Daoy (cell line): ENCODE data around the gene BCL11B. TPM values are rescaled to one million over a fixed set of nuclear protein-coding genes. Genes with fewer than 3 reads are reported as not detected.

Source experiments
- DNase-seq: peaks from one replicate; pipeline ENCODE4 v3.0.0-alpha.2; 2015; ENCODE audit warnings: low read depth
- total RNA-seq: library from RNA; depleted of rRNA; stranded (reverse); fragments of >200 nt; shearing (Covaris generic); gene quantifications from 2 replicates; pipeline ENCODE4 v1.2.3, GENCODE V29; 2014

The BCL11B gene
- total RNA-seq, 1 experiment from 2014 or later = 4.4 TPM

GRCh38 chr14:99267837-99268781 lies 3.9 kb downstream of the BCL11B start:
- DNase-seq = no peak

GRCh38 chr14:99267381-99267780 lies 4.6 kb downstream of the BCL11B start:
- no peak for DNase-seq

GRCh38 chr14:99266181-99267178 lies 5.5 kb downstream of the BCL11B start:
- DNase-seq = peak; percentile 91

GRCh38 chr14:99265571-99265970 lies 6.4 kb downstream of the BCL11B start:
- DNase-seq = no peak

GRCh38 chr14:99264691-99265450 lies 7.1 kb downstream of the BCL11B start:
- no peak for DNase-seq

GRCh38 chr14:99263564-99264330 lies 8.2 kb downstream of the BCL11B start:
- no peak for DNase-seq

GRCh38 chr14:99262977-99263448 lies 9.0 kb downstream of the BCL11B start:
- no peak for DNase-seq

GRCh38 chr14:99261912-99262787 lies 9.8 kb downstream of the BCL11B start:
- no peak for DNase-seq

- peak; percentile 53 for DNase-seq
These were observed 11.1 kb downstream of the BCL11B start for GRCh38 chr14:99260587-99261551.

GRCh38 chr14:99260116-99260515 lies 11.9 kb downstream of the BCL11B start:
- DNase-seq = no peak

GRCh38 chr14:99258876-99259726 lies 12.9 kb downstream of the BCL11B start:
- no peak for DNase-seq

- DNase-seq = no peak
These were observed 13.6 kb downstream of the BCL11B start for GRCh38 chr14:99258341-99258861.

GRCh38 chr14:99257673-99258221 lies 14.2 kb downstream of the BCL11B start:
- DNase-seq = no peak

GRCh38 chr14:99257122-99257672 lies 14.8 kb downstream of the BCL11B start:
- no peak for DNase-seq

GRCh38 chr14:99256483-99256874 lies 15.5 kb downstream of the BCL11B start:
- DNase-seq = no peak
